K562 (cell line): ENCODE results near the gene TCF3. TPM values are rescaled to one million over a fixed set of nuclear protein-coding genes. Genes with fewer than 3 reads are reported as not detected.

Experiments
- ATAC-seq: fragments of 200-7000 bp; cut with Tn5 transposase; 3 replicates; pipeline ENCODE4 v1.9.1; 2020; ENCODE audit warnings: moderate library complexity
- BruUV-seq: library from RNA; stranded (reverse); fragments of 400-500 nt; replicated peaks from 2 replicates; lab custom pipeline; 2021; lab: Mats Ljungman, UMichigan
- CTCF ChIA-PET: fragments of 300-600 bp; formaldehyde crosslinking; extraction: SDS; loops from one replicate; lab custom pipeline; 2021; ENCODE audit warnings: low intra/inter-chr PET ratio; lab: Yijun Ruan, JAX
- POLR2A ChIA-PET: fragments of 300-600, 350-650 bp; sonication (Branson Sonifier 250); formaldehyde crosslinking; extraction: SDS; loops from one replicate; lab custom pipeline; 2021; ENCODE audit warnings: antibody characterized with exemption, inconsistent platforms; lab: Yijun Ruan, JAX
- DNase-seq, 4 experiments: peaks; one replicate each; pipeline versions ENCODE4 v3.0.0 to v3.0.0-alpha.2; 2011 to 2018; ENCODE audit warnings: low spot score in 3 of 4, mixed read lengths in 3 of 4; ENCODE audit errors: extremely low read depth in 1 of 4
- FAIRE-seq: peaks from 2 replicates; lab custom pipeline; 2011; peaks lifted over from hg19 to GRCh38; lab: Jason Lieb, UNC
- H2AFZ ChIP-seq: 2 replicates; pipeline ENCODE4 v1.6.0; 2011; ENCODE audit warnings: low read depth, low read length, control low read depth, inconsistent platforms
- H3K27ac ChIP-seq: fragments of 200-600 bp; 3 replicates; pipeline ENCODE4 v1.8.0; 2011; ENCODE audit warnings: low read depth, mild to moderate bottlenecking, control low read depth, inconsistent platforms, low read length, moderate library complexity, mixed read lengths; ENCODE audit errors: extremely low read depth
- H3K27me3 ChIP-seq, 2 experiments: fragments of 300-600 bp in 1 of 2; 2 replicates in 1 of 2; 3 replicates in 1 of 2; pipeline versions ENCODE4 v1.6.0 to v1.8.0; 2011; ENCODE audit warnings: inconsistent platforms in 2 of 2, low read length in 2 of 2, mild to moderate bottlenecking in 1 of 2, mixed read lengths in 1 of 2, moderate library complexity in 1 of 2; ENCODE audit not compliant: control insufficient read depth in 2 of 2, insufficient read depth in 2 of 2
- H3K36me3 ChIP-seq: fragments of 300-600 bp; 3 replicates; pipeline ENCODE4 v1.8.0; 2011; ENCODE audit warnings: mild to moderate bottlenecking, low read length, inconsistent platforms; ENCODE audit not compliant: control insufficient read depth, insufficient read depth
- H3K4me1 ChIP-seq, 2 experiments: fragments of 200-600 bp in 1 of 2; replicated peaks in 1 of 2; 2 replicates in 1 of 2; 3 replicates in 1 of 2; pipeline versions ENCODE4 v1.5.1 to v1.8.0; 2011; ENCODE audit warnings: inconsistent platforms in 2 of 2, low read length in 2 of 2, mild to moderate bottlenecking in 1 of 2, mixed read lengths in 1 of 2, moderate library complexity in 1 of 2; ENCODE audit not compliant: control insufficient read depth in 2 of 2, insufficient read depth in 2 of 2
- H3K4me2 ChIP-seq: 2 replicates; pipeline ENCODE4 v1.6.1; 2011; ENCODE audit warnings: low read length, control low read depth, inconsistent platforms, mixed read lengths; ENCODE audit not compliant: insufficient read depth
- H3K4me3 ChIP-seq: fragments of 200-600 bp; sonication (generic), shearing (Covaris generic); 2 replicates; pipeline ENCODE4 v1.5.1; 2016; ENCODE audit warnings: control low read depth, inconsistent platforms
- H3K79me2 ChIP-seq: fragments of 200-600 bp; 3 replicates; pipeline ENCODE4 v1.8.0; 2011; ENCODE audit warnings: low read length, inconsistent platforms; ENCODE audit not compliant: control insufficient read depth, insufficient read depth
- H3K9ac ChIP-seq, 2 experiments: 2 replicates each; pipeline versions ENCODE4 v1.6.0 to v1.6.1; 2011; ENCODE audit warnings: low read depth in 2 of 2, low read length in 2 of 2, control low read depth in 1 of 2, inconsistent platforms in 1 of 2, mild to moderate bottlenecking in 1 of 2, mixed read lengths in 1 of 2; ENCODE audit not compliant: insufficient read depth in 1 of 2
- H3K9me1 ChIP-seq: one replicate; pipeline ENCODE4 v1.6.0; 2011; ENCODE audit warnings: inconsistent platforms, mild to moderate bottlenecking, low read length, moderate library complexity; ENCODE audit not compliant: control insufficient read depth, insufficient read depth
- H3K9me3 ChIP-seq: replicated peaks from 2 replicates; pipeline ENCODE4 v1.5.1; 2011; ENCODE audit warnings: low read depth, low read length, inconsistent platforms; ENCODE audit not compliant: control insufficient read depth, insufficient read depth
- H4K20me1 ChIP-seq: replicated peaks from 2 replicates; pipeline ENCODE4 v1.6.1; 2011; ENCODE audit warnings: low read length, inconsistent platforms, mixed read lengths; ENCODE audit not compliant: control insufficient read depth, insufficient read depth
- BCOR ChIP-seq: fragments of 450-650 bp; IDR thresholded peaks from 2 replicates; pipeline ENCODE4 v1.6.1; 2016
- HMG20B ChIP-seq: fragments of 250-450 bp; sonication (Bioruptor Pico); IDR thresholded peaks from 2 replicates; pipeline ENCODE4 v1.5.0; 2021; ENCODE audit warnings: mild to moderate bottlenecking
- NBN ChIP-seq: fragments of 450-650 bp; IDR thresholded peaks from 2 replicates; pipeline ENCODE4 v1.6.1; 2016; ENCODE audit warnings: low read depth, mild to moderate bottlenecking
- PHF20 ChIP-seq: fragments of 450-650 bp; IDR thresholded peaks from 2 replicates; pipeline ENCODE4 v1.6.1; 2018; ENCODE audit not compliant: partially characterized antibody
- SOX6 ChIP-seq: fragments of 450-650 bp; IDR thresholded peaks from 2 replicates; pipeline ENCODE4 v1.6.1; 2014; ENCODE audit warnings: mild to moderate bottlenecking
- SRSF7 ChIP-seq: fragments of 200-400 bp; formaldehyde crosslinking; optimal IDR thresholded peaks from 2 replicates; pipeline ENCODE3; 2017; ENCODE audit warnings: mild to moderate bottlenecking, low read depth, low read length
- ZBTB17 ChIP-seq: fragments of 450-650 bp; formaldehyde crosslinking; IDR thresholded peaks from 2 replicates; pipeline ENCODE4 v1.4.0; 2020; ENCODE audit warnings: mild to moderate bottlenecking
- WGBS: fragments of 100-300 bp; shearing (Covaris generic); methylation state at CpG from one replicate; pipeline ENCODE4 v1.1.6; 2016; ENCODE audit warnings: low coverage, mixed read lengths; ENCODE audit not compliant: insufficient coverage; ENCODE audit errors: missing lambda C conversion rate; 5-methylcytosine and 5-hydroxymethylcytosine counted together
- in situ Hi-C: fragments of 300-500 bp; cut with MboI; formaldehyde crosslinking; loops from 4 replicates; pipeline ENCODE4 v1.15.0; 2018; ENCODE audit warnings: inconsistent platforms, mixed read lengths
- intact Hi-C: fragments of 100-400 bp; cut with micrococcal nuclease; formaldehyde crosslinking; loops from 2 replicates; pipeline ENCODE4 v1.14.2; 2022
- polyA plus RNA-seq, 8 experiments: library from polyadenylated mRNA; depleted of rRNA in 4 of 8; stranded (reverse) in 5 of 8; unstranded in 3 of 8; fragments of >200 nt; fragmentation: Nextera tagmentation in 2 of 8; fragmentation: Illumina TruSeq in 1 of 8; extraction: Ambion mirVana in 2 of 8; extraction: Trizol in 1 of 8; gene quantifications; 2 replicates each; pipeline versions ENCODE4 v1.2.1 to v1.2.3, GENCODE V29; 2011 to 2014; ENCODE audit warnings: inconsistent platforms in 1 of 8, missing spikeins in 1 of 8
- total RNA-seq, 7 experiments: library from RNA; depleted of rRNA in 6 of 7; stranded (reverse); fragments of >200 nt in 6 of 7; fragmentation: Illumina TruSeq in 2 of 7; extraction: Trizol in 2 of 7; gene quantifications; 2 replicates each; pipeline versions ENCODE4 v1.2.1 to v1.2.3, GENCODE V29; 2011 to 2021; ENCODE audit warnings: low replicate concordance in 1 of 7
- TF ChIP-seq, protein P1 (sequence below): fragments of 250-450 bp; sonication (Bioruptor Pico); IDR thresholded peaks from 2 replicates; pipeline ENCODE4 v1.4.0; 2020

The TCF3 gene
- total and polyA plus RNA-seq, 9 of the 15 experiments (the other 6 are each of a cell fraction or from before 2014, with no cell fraction given), result 5.6 to 259 (median 84.0) TPM

- ATAC-seq, result no peak
- peaks cover 13% of the 10 kb centered on the region for H3K79me2 ChIP-seq
- TF ChIP-seq BCOR (no peak), SOX6 (no peak), NBN (no peak), PHF20 (no peak), ZBTB17 (no peak), SRSF7 (no peak), HMG20B (CRISPR knock-in tag) (no peak)
- TF ChIP-seq, protein P1, sequence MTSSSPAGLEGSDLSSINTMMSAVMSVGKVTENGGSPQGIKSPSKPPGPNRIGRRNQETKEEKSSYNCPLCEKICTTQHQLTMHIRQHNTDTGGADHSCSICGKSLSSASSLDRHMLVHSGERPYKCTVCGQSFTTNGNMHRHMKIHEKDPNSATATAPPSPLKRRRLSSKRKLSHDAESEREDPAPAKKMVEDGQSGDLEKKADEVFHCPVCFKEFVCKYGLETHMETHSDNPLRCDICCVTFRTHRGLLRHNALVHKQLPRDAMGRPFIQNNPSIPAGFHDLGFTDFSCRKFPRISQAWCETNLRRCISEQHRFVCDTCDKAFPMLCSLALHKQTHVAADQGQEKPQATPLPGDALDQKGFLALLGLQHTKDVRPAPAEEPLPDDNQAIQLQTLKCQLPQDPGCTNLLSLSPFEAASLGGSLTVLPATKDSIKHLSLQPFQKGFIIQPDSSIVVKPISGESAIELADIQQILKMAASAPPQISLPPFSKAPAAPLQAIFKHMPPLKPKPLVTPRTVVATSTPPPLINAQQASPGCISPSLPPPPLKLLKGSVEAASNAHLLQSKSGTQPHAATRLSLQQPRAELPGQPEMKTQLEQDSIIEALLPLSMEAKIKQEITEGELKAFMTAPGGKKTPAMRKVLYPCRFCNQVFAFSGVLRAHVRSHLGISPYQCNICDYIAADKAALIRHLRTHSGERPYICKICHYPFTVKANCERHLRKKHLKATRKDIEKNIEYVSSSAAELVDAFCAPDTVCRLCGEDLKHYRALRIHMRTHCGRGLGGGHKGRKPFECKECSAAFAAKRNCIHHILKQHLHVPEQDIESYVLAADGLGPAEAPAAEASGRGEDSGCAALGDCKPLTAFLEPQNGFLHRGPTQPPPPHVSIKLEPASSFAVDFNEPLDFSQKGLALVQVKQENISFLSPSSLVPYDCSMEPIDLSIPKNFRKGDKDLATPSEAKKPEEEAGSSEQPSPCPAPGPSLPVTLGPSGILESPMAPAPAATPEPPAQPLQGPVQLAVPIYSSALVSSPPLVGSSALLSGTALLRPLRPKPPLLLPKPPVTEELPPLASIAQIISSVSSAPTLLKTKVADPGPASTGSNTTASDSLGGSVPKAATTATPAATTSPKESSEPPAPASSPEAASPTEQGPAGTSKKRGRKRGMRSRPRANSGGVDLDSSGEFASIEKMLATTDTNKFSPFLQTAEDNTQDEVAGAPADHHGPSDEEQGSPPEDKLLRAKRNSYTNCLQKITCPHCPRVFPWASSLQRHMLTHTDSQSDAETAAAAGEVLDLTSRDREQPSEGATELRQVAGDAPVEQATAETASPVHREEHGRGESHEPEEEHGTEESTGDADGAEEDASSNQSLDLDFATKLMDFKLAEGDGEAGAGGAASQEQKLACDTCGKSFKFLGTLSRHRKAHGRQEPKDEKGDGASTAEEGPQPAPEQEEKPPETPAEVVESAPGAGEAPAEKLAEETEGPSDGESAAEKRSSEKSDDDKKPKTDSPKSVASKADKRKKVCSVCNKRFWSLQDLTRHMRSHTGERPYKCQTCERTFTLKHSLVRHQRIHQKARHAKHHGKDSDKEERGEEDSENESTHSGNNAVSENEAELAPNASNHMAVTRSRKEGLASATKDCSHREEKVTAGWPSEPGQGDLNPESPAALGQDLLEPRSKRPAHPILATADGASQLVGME (CRISPR knock-in tag), result no peak
- intact Hi-C loops, result no loop called here
- H4K20me1 ChIP-seq, result no peaks in the 10 kb centered on the region
- no peaks in the 10 kb centered on the region for H3K9me1 ChIP-seq
- 0 out of 4 replicates have a peak overlapping the region, but pooled peaks of 1 of the 2 experiments have one; percentile 17 for H3K9ac ChIP-seq
- H3K4me3 ChIP-seq, result no peak overlapping the region
- H3K9me3 ChIP-seq, result no peaks in the 10 kb centered on the region
- 95% methylated on average over 22 of the region's 22 CpGs for WGBS
- POLR2A ChIA-PET, result interaction anchor here (1.1 kb wide), 1 partner anchor 9 kb away, joined by 3 read pairs; no protein-coding TSS in a partner anchor
- no peak overlapping the region for H2AFZ ChIP-seq
- peaks cover 0 to 29% of the 10 kb centered on the region in 2 experiments; a peak in 2 of 5 replicates for H3K4me1 ChIP-seq
- CTCF ChIA-PET, result no interaction called here
- BruUV-seq, result no TSS peak
- H3K36me3 ChIP-seq, result peaks cover 91% of the 10 kb centered on the region; the same call in 2 of the 3 replicates
- no peaks in the 10 kb centered on the region for H3K27me3 ChIP-seq
- FAIRE-seq, result no peak
- no peak overlapping the region for H3K4me2 ChIP-seq
- no peak for DNase-seq
- in situ Hi-C loops, result no loop called here
- H3K27ac ChIP-seq, result no peak overlapping the region
Observed at GRCh38 chr19:1580957-1581356, 71.5 kb downstream of the TCF3 start.
